ENCODE data around the gene STPG3. TPM values are rescaled to one million over a fixed set of nuclear protein-coding genes. Genes with fewer than 3 reads are reported as not detected.

STPG3 gene
- total and polyA plus RNA-seq, 2 of the 13 experiments (the other 11 are each of a cell fraction or from before 2014, with no cell fraction given) = not detected

GRCh38 chr9:137243626-137244485 is 7.2 kb upstream of the STPG3 start (continued):
- TF ChIP-seq ZNF609 (CRISPR knock-in tag; IDR thresholded peaks at IDR 0.05; ENCODE audit: borderline replicate concordance) (peak; percentile 15; the same call in 1 of the 2 replicates), ZNF589 (CRISPR knock-in tag; conservative IDR thresholded peaks at IDR 0.05) (0 out of 2 replicates have a peak, but pooled peaks have one; percentile 36), ZKSCAN1 (IDR thresholded peaks at IDR 0.05; ENCODE audit: low read length) (0 out of 2 replicates have a peak, but pooled peaks have one; percentile 34), UBTF (CRISPR knock-in tag; IDR thresholded peaks at IDR 0.05) (peak; percentile 34; the same call in 1 of the 2 replicates), HOXA7 (CRISPR knock-in tag; IDR thresholded peaks at IDR 0.05) (0 out of 2 replicates have a peak, but pooled peaks have one; percentile 65), ATM (IDR thresholded peaks at IDR 0.05; ENCODE audit: borderline replicate concordance) (no peak), HOXA3 (CRISPR knock-in tag; IDR thresholded peaks at IDR 0.05) (0 out of 2 replicates have a peak, but pooled peaks have one; percentile 8), RARA (CRISPR knock-in tag; IDR thresholded peaks at IDR 0.05) (no peak), ZBTB46 (CRISPR knock-in tag; IDR thresholded peaks at IDR 0.05; ENCODE audit: borderline replicate concordance) (no peak), NONO (IDR thresholded peaks at IDR 0.05) (no peak), NONO (CRISPR knock-in tag; conservative IDR thresholded peaks at IDR 0.05) (peak; percentile 64), YEATS4 (CRISPR knock-in tag; IDR thresholded peaks at IDR 0.05; ENCODE audit: borderline replicate concordance) (no peak), RBM22 (optimal IDR thresholded peaks at IDR 0.05; ENCODE audit: low read length) (peak; percentile 95), SOX13 (IDR thresholded peaks at IDR 0.05) (0 out of 2 replicates have a peak, but pooled peaks have one; percentile 49), SOX13 (CRISPR knock-in tag; conservative IDR thresholded peaks at IDR 0.05 in 1 of 2, IDR thresholded peaks at IDR 0.05 in 1 of 2) (no peak), NFKB2 (CRISPR knock-in tag; IDR thresholded peaks at IDR 0.05; ENCODE audit: borderline replicate concordance) (0 out of 2 replicates have a peak, but pooled peaks have one; percentile 25), MEIS2 (CRISPR knock-in tag; IDR thresholded peaks at IDR 0.05) (no peak), GTF2F1 (IDR thresholded peaks at IDR 0.05; ENCODE audit: low read length) (0 out of 2 replicates have a peak, but pooled peaks have one; percentile 21), KDM2A (CRISPR knock-in tag; IDR thresholded peaks at IDR 0.05; ENCODE audit: borderline replicate concordance, low read depth) (peak; percentile 90), ZC3H13 (CRISPR knock-in tag; IDR thresholded peaks at IDR 0.05) (peak; percentile 100), ZSCAN30 (CRISPR knock-in tag; IDR thresholded peaks at IDR 0.05) (0 out of 2 replicates have a peak, but pooled peaks have one; percentile 70)

Measured in HepG2 (cell line).